ENCODE measurements around the gene RWDD3.

The RWDD3 gene

DNA sequence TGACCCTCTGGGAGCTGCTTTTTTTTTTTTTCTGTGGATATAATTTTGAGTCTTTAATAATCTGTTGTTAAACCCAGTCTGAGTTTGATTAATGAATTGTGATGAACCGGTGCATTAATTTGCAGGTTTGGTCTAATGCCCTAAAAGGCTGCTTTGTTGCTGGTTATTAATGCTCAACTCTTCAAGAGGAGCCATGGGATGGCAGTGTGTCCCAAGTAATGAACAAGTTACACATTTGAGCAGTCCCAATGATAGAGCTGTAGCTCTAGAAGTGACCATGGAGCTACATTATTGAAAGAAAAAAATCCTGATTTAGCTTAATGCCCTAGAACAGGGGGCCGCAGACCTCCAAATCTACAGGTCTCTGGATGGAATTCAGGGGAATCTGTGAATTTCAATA, 53.1 kb downstream of the RWDD3 start:
- Histone ChIP-seq H3K36me3 (ENCODE audit: control insufficient read depth in 2 of 2, insufficient read depth in 1 of 2, low read length in 2 of 2) (no peaks in the 10 kb centered on the region), H3K9me3 (ENCODE audit: control insufficient read depth, insufficient read depth, low read depth, low read length) (no peaks in the 10 kb centered on the region), H3K4me1 (ENCODE audit: control insufficient read depth, insufficient read depth, low read length) (no peaks in the 10 kb centered on the region), H3K4me3 (ENCODE audit: low read depth, low read length) (no peak overlapping the region), H3K27ac (ENCODE audit: extremely low read depth, low read depth, low read length) (no peak overlapping the region)
- POLR2A ChIA-PET = no interaction called here
- CTCF ChIA-PET = interaction anchor here (0.8 to 1.5 kb wide), 2 partner anchors 36 to 202 kb away, joined by 3 read pairs; no protein-coding TSS in a partner anchor
- no peak for TF ChIP-seq KLF10 (tag by site-specific recombination; IDR thresholded peaks at IDR 0.05)
- no peak for TF ChIP-seq ZNF433 (tag by site-specific recombination; IDR thresholded peaks at IDR 0.05; ENCODE audit: low read depth)
- no peak for TF ChIP-seq ZNF2 (tag by site-specific recombination; IDR thresholded peaks at IDR 0.05)
- TF ChIP-seq ZNF530 (tag by site-specific recombination; IDR thresholded peaks at IDR 0.05; ENCODE audit: low read depth) = no peak

DNA sequence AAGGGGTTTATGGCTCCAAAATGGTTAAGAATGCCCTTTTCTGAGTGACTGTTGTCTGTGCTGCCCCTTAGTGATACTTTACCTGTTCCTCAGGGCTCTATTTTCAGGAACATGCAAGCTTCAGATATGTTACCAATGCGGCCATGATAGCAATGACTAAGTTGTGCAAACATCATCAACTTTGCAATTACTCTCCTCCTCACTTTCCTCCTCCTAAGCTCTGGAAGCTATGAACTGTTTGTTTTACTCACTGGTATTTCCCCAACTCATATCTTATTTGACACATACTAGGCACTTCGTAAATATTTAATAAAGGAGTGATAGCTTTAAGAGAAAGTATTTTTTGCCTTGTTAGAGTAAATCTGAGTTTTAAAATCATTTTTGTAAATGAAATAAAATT, 53.8 kb downstream of the RWDD3 start:
- Histone ChIP-seq H3K4me3 (ENCODE audit: low read depth, low read length) (no peak overlapping the region), H3K27ac (ENCODE audit: extremely low read depth, low read depth, low read length) (no peak overlapping the region), H3K36me3 (ENCODE audit: control insufficient read depth in 2 of 2, insufficient read depth in 1 of 2, low read length in 2 of 2) (no peaks in the 10 kb centered on the region), H3K4me1 (ENCODE audit: control insufficient read depth, insufficient read depth, low read length) (no peaks in the 10 kb centered on the region), H3K9me3 (ENCODE audit: control insufficient read depth, insufficient read depth, low read depth, low read length) (no peaks in the 10 kb centered on the region)
- ChIA-PET CTCF (interaction anchor here (0.6 to 1.5 kb wide), 3 partner anchors 35 to 884 kb away, joined by 3 to 5 read pairs (median 3); no protein-coding TSS in a partner anchor), POLR2A (no interaction called here)
- TF ChIP-seq, protein P1, sequence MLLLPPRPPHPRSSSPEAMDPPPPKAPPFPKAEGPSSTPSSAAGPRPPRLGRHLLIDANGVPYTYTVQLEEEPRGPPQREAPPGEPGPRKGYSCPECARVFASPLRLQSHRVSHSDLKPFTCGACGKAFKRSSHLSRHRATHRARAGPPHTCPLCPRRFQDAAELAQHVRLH (tag by site-specific recombination; IDR thresholded peaks at IDR 0.05) = no peak
- TF ChIP-seq ZNF24 (tag by site-specific recombination; IDR thresholded peaks at IDR 0.05) (no peak), ZNF138 (tag by site-specific recombination; IDR thresholded peaks at IDR 0.05; ENCODE audit: borderline replicate concordance) (no peak), ZNF112 (tag by site-specific recombination; IDR thresholded peaks at IDR 0.05) (no peak), ZNF548 (tag by site-specific recombination; IDR thresholded peaks at IDR 0.05) (no peak)
- TF ChIP-seq, protein P2, sequence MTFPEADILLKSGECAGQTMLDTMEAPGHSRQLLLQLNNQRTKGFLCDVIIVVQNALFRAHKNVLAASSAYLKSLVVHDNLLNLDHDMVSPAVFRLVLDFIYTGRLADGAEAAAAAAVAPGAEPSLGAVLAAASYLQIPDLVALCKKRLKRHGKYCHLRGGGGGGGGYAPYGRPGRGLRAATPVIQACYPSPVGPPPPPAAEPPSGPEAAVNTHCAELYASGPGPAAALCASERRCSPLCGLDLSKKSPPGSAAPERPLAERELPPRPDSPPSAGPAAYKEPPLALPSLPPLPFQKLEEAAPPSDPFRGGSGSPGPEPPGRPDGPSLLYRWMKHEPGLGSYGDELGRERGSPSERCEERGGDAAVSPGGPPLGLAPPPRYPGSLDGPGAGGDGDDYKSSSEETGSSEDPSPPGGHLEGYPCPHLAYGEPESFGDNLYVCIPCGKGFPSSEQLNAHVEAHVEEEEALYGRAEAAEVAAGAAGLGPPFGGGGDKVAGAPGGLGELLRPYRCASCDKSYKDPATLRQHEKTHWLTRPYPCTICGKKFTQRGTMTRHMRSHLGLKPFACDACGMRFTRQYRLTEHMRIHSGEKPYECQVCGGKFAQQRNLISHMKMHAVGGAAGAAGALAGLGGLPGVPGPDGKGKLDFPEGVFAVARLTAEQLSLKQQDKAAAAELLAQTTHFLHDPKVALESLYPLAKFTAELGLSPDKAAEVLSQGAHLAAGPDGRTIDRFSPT (tag by site-specific recombination; IDR thresholded peaks at IDR 0.05) = no peak
